Hepatocyte (in vitro differentiated cells): Measurements from ENCODE around the gene EXOC3.

Experiments
- EZH2 ChIP-seq: fragments of 200-600 bp; sonication (generic); IDR thresholded peaks from 2 replicates; pipeline ENCODE4 v1.6.1; 2016; ENCODE audit warnings: antibody characterized with exemption, mild to moderate bottlenecking, borderline replicate concordance
- TF ChIP-seq, protein P1 (sequence below): fragments of 200-600 bp; sonication (generic); IDR thresholded peaks from 2 replicates; pipeline ENCODE4 v1.5.1; 2016; ENCODE audit warnings: antibody characterized with exemption, mild to moderate bottlenecking; ENCODE audit not compliant: poor library complexity

DNA sequence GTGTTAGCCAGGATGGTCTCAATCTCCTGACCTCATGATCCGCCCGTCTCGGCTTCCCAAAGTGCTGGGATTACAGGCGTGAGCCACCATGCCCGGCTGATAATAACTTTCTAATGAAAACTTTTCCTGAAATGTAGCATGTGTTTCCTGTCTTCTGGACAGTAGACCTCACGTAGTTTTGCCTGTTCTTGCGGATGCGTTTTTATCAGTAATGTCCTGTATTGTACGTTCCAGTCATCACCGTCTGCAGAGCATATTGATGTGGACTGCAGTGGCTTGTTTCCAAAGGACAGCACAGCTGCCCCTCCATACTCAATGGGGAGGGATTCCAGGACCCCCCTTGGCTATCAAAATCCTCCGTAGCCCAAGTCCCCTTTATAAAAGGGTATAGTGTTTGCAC lies 12.8 kb downstream of the EXOC3 start:
- TF ChIP-seq, protein P1, sequence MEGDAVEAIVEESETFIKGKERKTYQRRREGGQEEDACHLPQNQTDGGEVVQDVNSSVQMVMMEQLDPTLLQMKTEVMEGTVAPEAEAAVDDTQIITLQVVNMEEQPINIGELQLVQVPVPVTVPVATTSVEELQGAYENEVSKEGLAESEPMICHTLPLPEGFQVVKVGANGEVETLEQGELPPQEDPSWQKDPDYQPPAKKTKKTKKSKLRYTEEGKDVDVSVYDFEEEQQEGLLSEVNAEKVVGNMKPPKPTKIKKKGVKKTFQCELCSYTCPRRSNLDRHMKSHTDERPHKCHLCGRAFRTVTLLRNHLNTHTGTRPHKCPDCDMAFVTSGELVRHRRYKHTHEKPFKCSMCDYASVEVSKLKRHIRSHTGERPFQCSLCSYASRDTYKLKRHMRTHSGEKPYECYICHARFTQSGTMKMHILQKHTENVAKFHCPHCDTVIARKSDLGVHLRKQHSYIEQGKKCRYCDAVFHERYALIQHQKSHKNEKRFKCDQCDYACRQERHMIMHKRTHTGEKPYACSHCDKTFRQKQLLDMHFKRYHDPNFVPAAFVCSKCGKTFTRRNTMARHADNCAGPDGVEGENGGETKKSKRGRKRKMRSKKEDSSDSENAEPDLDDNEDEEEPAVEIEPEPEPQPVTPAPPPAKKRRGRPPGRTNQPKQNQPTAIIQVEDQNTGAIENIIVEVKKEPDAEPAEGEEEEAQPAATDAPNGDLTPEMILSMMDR: no peak
- TF ChIP-seq EZH2: no peak
